GM18511 (cell line): ENCODE data around the gene ATP6V1F.
A peak's percentile ranks its signal among the peaks of the same experiment; 100 is the strongest.

Source experiments
- ATAC-seq: cut with Tn5 transposase; IDR thresholded peaks from one replicate; pipeline ENCODE4 v1.9.1; 2021; ENCODE audit warnings: mild to moderate bottlenecking, moderate library complexity; ENCODE audit not compliant: unreplicated experiment

Gene ATP6V1F

GRCh38 chr7:128847721-128848211 is 14.9 kb upstream of the ATP6V1F start:
- no peak for ATAC-seq

GRCh38 chr7:128848289-128849155 is 14.1 kb upstream of the ATP6V1F start:
- ATAC-seq: no peak

GRCh38 chr7:128849156-128849515 is 13.5 kb upstream of the ATP6V1F start:
- ATAC-seq: no peak

- ATAC-seq: no peak
These were observed 12.7 kb upstream of the ATP6V1F start for GRCh38 chr7:128849804-128850490.

GRCh38 chr7:128852537-128853254 is 10.0 kb upstream of the ATP6V1F start:
- no peak for ATAC-seq

GRCh38 chr7:128853799-128854198 is 8.9 kb upstream of the ATP6V1F start:
- ATAC-seq: no peak

GRCh38 chr7:128854396-128854795 is 8.3 kb upstream of the ATP6V1F start:
- ATAC-seq: no peak

GRCh38 chr7:128855559-128855958 is 7.1 kb upstream of the ATP6V1F start:
- no peak for ATAC-seq

GRCh38 chr7:128856001-128856718 is 6.5 kb upstream of the ATP6V1F start:
- no peak for ATAC-seq

- ATAC-seq: no peak
These were observed 4.0 kb upstream of the ATP6V1F start for GRCh38 chr7:128858380-128859231.

GRCh38 chr7:128859232-128860157 is 3.2 kb upstream of the ATP6V1F start:
- ATAC-seq: no peak

GRCh38 chr7:128860158-128861073 is 2.2 kb upstream of the ATP6V1F start:
- ATAC-seq: no peak

- no peak for ATAC-seq
These were observed 592 bp upstream of the ATP6V1F start for GRCh38 chr7:128861957-128862570.

- ATAC-seq: peak; percentile 47
These were observed 855 bp downstream of the ATP6V1F start for GRCh38 chr7:128863433-128863989.

- ATAC-seq: no peak
These were observed 2.6 kb downstream of the ATP6V1F start for GRCh38 chr7:128865303-128865702.

- no peak for ATAC-seq
These were observed 3.6 kb downstream of the ATP6V1F start for GRCh38 chr7:128865996-128866877.
